Upper lobe of right lung (tissue), 1 donor: ENCODE measurements around the gene C11orf21. TPM values are rescaled to one million over a fixed set of nuclear protein-coding genes. Genes with fewer than 3 reads are reported as not detected.
"Not testable (repeated sequence)": the region's sequence is repeated elsewhere in the genome, so short reads cannot be mapped to it uniquely, and the experiment has no call there.

Source experiments
- ATAC-seq: fragments of 200-7000 bp; cut with Tn5 transposase; one replicate; pipeline ENCODE4 v1.9.1; 2020; ENCODE audit warnings: mild to moderate bottlenecking, moderate library complexity
- DNase-seq: peaks from one replicate; pipeline ENCODE4 v3.0.0-alpha.2; 2020
- H3K27ac ChIP-seq: fragments of 200-600 bp; one replicate; pipeline ENCODE4 v1.8.0; 2022
- H3K27me3 ChIP-seq: fragments of 200-600 bp; one replicate; pipeline ENCODE4 v1.8.0; 2022; ENCODE audit warnings: mild to moderate bottlenecking
- H3K36me3 ChIP-seq: fragments of 200-600 bp; one replicate; pipeline ENCODE4 v1.8.0; 2022
- H3K4me1 ChIP-seq: fragments of 200-600 bp; one replicate; pipeline ENCODE4 v1.8.0; 2022
- H3K4me3 ChIP-seq: fragments of 200-600 bp; one replicate; pipeline ENCODE4 v1.8.0; 2022; ENCODE audit warnings: mild to moderate bottlenecking
- H3K9me3 ChIP-seq: fragments of 200-600 bp; one replicate; pipeline ENCODE4 v1.8.0; 2022
- CTCF ChIP-seq: fragments of 200-600 bp; IDR thresholded peaks from one replicate; pipeline ENCODE4 v1.8.0; 2022; ENCODE audit warnings: antibody characterized with exemption
- intact Hi-C: fragments of 100-400 bp; cut with DNase I; formaldehyde crosslinking; loops from one replicate; pipeline ENCODE4 v1.11.0; 2022
- total RNA-seq: library from RNA; stranded (reverse); fragmentation: NEBNext Ultra II Directional; extraction: Animal tissue kit (Norgen Biotek cat#: 25700); gene quantifications from one replicate; pipeline ENCODE4 v1.2.1, GENCODE V29; 2021
- donor health status: DM: no; HTN: yes; CAD: no; lungs with severe emphysema.

C11orf21 gene
- total RNA-seq, 1 donor from 2014 or later = 6.5 TPM

- intact Hi-C loops = no loop called here
- ATAC-seq = no peak
- TF ChIP-seq CTCF = no peak
- no peak for DNase-seq
- no peak overlapping the region for H3K27ac ChIP-seq
- H3K4me1 ChIP-seq = no peaks in the 10 kb centered on the region
- no peak overlapping the region for H3K4me3 ChIP-seq
- H3K27me3 ChIP-seq = no peaks in the 10 kb centered on the region
- H3K9me3 ChIP-seq = no peaks in the 10 kb centered on the region
- no peaks in the 10 kb centered on the region for H3K36me3 ChIP-seq
Observed at GRCh38 chr11:2345050-2345449, 43.3 kb upstream of the C11orf21 start.

GRCh38 chr11:2343502-2343901 is 41.8 kb upstream of the C11orf21 start:
- intact Hi-C loops = no loop called here
- Histone ChIP-seq H3K4me3 (no peak overlapping the region), H3K4me1 (no peaks in the 10 kb centered on the region), H3K9me3 (no peaks in the 10 kb centered on the region), H3K27me3 (no peaks in the 10 kb centered on the region), H3K27ac (no peak overlapping the region), H3K36me3 (no peaks in the 10 kb centered on the region)
- no peak for ATAC-seq
- TF ChIP-seq CTCF = no peak
- peak; percentile 15 for DNase-seq

- no peak overlapping the region for H3K4me3 ChIP-seq
- no peaks in the 10 kb centered on the region for H3K36me3 ChIP-seq
- no peaks in the 10 kb centered on the region for H3K9me3 ChIP-seq
- TF ChIP-seq CTCF = no peak
- H3K4me1 ChIP-seq = no peaks in the 10 kb centered on the region
- ATAC-seq (no peak), DNase-seq (peak; percentile 8)
- H3K27me3 ChIP-seq = no peaks in the 10 kb centered on the region
- intact Hi-C loops = no loop called here
- no peak overlapping the region for H3K27ac ChIP-seq
Observed at GRCh38 chr11:2342981-2343380, 41.3 kb upstream of the C11orf21 start.

GRCh38 chr11:2342557-2342956 is 40.8 kb upstream of the C11orf21 start:
- H3K36me3 ChIP-seq = no peaks in the 10 kb centered on the region
- no peak overlapping the region for H3K4me3 ChIP-seq
- ATAC-seq = no peak
- H3K27ac ChIP-seq = no peak overlapping the region
- no peak for TF ChIP-seq CTCF
- no peaks in the 10 kb centered on the region for H3K9me3 ChIP-seq
- H3K27me3 ChIP-seq = no peaks in the 10 kb centered on the region
- DNase-seq = peak; percentile 9
- intact Hi-C loops = no loop called here
- no peaks in the 10 kb centered on the region for H3K4me1 ChIP-seq

GRCh38 chr11:2338760-2339159 is 37.0 kb upstream of the C11orf21 start:
- H3K9me3 ChIP-seq, H3K4me1 ChIP-seq, intact Hi-C loops, ATAC-seq, H3K4me3 ChIP-seq, H3K27me3 ChIP-seq, H3K27ac ChIP-seq, DNase-seq, H3K36me3 ChIP-seq: not testable (repeated sequence)

GRCh38 chr11:2335286-2335685 is 33.6 kb upstream of the C11orf21 start:
- ATAC-seq = peak; percentile 75
- H3K27ac ChIP-seq = peak overlapping the region; percentile 6
- DNase-seq = peak; percentile 68
- H3K36me3 ChIP-seq, H3K4me1 ChIP-seq, H3K27me3 ChIP-seq, H3K9me3 ChIP-seq, H3K4me3 ChIP-seq, intact Hi-C loops: not testable (repeated sequence)

- H3K9me3 ChIP-seq, H3K27ac ChIP-seq, H3K4me1 ChIP-seq, H3K36me3 ChIP-seq, H3K27me3 ChIP-seq, H3K4me3 ChIP-seq, intact Hi-C loops: not testable (repeated sequence)
- DNase-seq = peak; percentile 28
- peak; percentile 40 for ATAC-seq
Observed at GRCh38 chr11:2333486-2334205, 31.9 kb upstream of the C11orf21 start.

- H3K4me1 ChIP-seq, H3K36me3 ChIP-seq, H3K27ac ChIP-seq, intact Hi-C loops, H3K4me3 ChIP-seq, H3K9me3 ChIP-seq, ATAC-seq, H3K27me3 ChIP-seq: not testable (repeated sequence)
- peak; percentile 15 for DNase-seq
Observed at GRCh38 chr11:2332569-2332968, 30.9 kb upstream of the C11orf21 start.
